K562 (cell line): ENCODE measurements around the gene ANKS1B. TPM values are rescaled to one million over a fixed set of nuclear protein-coding genes. Genes with fewer than 3 reads are reported as not detected.
A peak's percentile ranks its signal among the peaks of the same experiment; 100 is the strongest.

Experiments used
- ARID1B ChIP-seq: fragments of 450-650 bp; IDR thresholded peaks from 2 replicates; pipeline ENCODE4 v1.6.1; 2016; ENCODE audit warnings: antibody characterized with exemption, mild to moderate bottlenecking, inconsistent platforms
- BHLHE40 ChIP-seq: IDR thresholded peaks from 2 replicates; pipeline ENCODE4 v1.6.1; 2011; ENCODE audit warnings: low read length, improper control_type of control experiment
- C11orf30 ChIP-seq: fragments of 450-650 bp; IDR thresholded peaks from 2 replicates; pipeline ENCODE4 v1.6.1; 2016; ENCODE audit warnings: low read depth, mild to moderate bottlenecking
- DACH1 ChIP-seq: fragments of 450-650 bp; IDR thresholded peaks from 2 replicates; pipeline ENCODE4 v1.6.1; 2018; ENCODE audit not compliant: partially characterized antibody
- GTF2F1 ChIP-seq: IDR thresholded peaks from 2 replicates; pipeline ENCODE4 v1.6.1; 2011; ENCODE audit warnings: low read depth, low read length, improper control_type of control experiment
- HEY1 ChIP-seq: fragments of 250-450 bp; sonication (Bioruptor Pico); IDR thresholded peaks from 2 replicates; pipeline ENCODE4 v1.5.0; 2020; ENCODE audit warnings: mild to moderate bottlenecking, moderate library complexity, borderline replicate concordance
- LCOR ChIP-seq: sonication (generic); formaldehyde crosslinking; IDR thresholded peaks from 2 replicates; pipeline ENCODE4 v1.8.0; 2022; ENCODE audit warnings: mild to moderate bottlenecking, missing genetic modification reagents
- MBD2 ChIP-seq: sonication (generic); IDR thresholded peaks from 2 replicates; pipeline ENCODE4 v1.6.1; 2016; ENCODE audit warnings: low read depth, borderline replicate concordance
- MTA3 ChIP-seq: fragments of 450-650 bp; formaldehyde crosslinking; IDR thresholded peaks from 2 replicates; pipeline ENCODE4 v1.6.1; 2017; ENCODE audit warnings: mild to moderate bottlenecking, borderline replicate concordance
- MYNN ChIP-seq, 2 experiments: sonication (generic); formaldehyde crosslinking in 1 of 2; IDR thresholded peaks; 2 replicates each; pipeline versions ENCODE4 v1.5.0 to v1.6.1; 2016 to 2020; ENCODE audit warnings: antibody characterized with exemption in 1 of 2, missing genetic modification reagents in 1 of 2
- OTX1 ChIP-seq: fragments of 450-650 bp; formaldehyde crosslinking; IDR thresholded peaks from 2 replicates; pipeline ENCODE4 v1.4.0; 2022; ENCODE audit warnings: mild to moderate bottlenecking
- PURB ChIP-seq: sonication (generic); formaldehyde crosslinking; IDR thresholded peaks from 2 replicates; pipeline ENCODE4 v1.9.0; 2021; ENCODE audit warnings: low read depth, mild to moderate bottlenecking, missing genetic modification reagents
- RB1 ChIP-seq: fragments of 450-650 bp; IDR thresholded peaks from 2 replicates; pipeline ENCODE4 v1.6.1; 2017; ENCODE audit warnings: low read depth, mild to moderate bottlenecking
- RERE ChIP-seq: sonication (generic); formaldehyde crosslinking; IDR thresholded peaks from 2 replicates; pipeline ENCODE4 v1.8.0; 2023; ENCODE audit warnings: missing genetic modification reagents, mild to moderate bottlenecking, borderline replicate concordance
- SMAD3 ChIP-seq: fragments of 450-650 bp; formaldehyde crosslinking; conservative IDR thresholded peaks from 2 replicates; pipeline ENCODE4 v1.4.0; 2020; ENCODE audit warnings: mild to moderate bottlenecking
- SMARCE1 ChIP-seq: fragments of 450-650 bp; IDR thresholded peaks from 2 replicates; pipeline ENCODE4 v1.7.1; 2016; ENCODE audit warnings: mild to moderate bottlenecking
- STAT5A ChIP-seq: IDR thresholded peaks from 2 replicates; pipeline ENCODE4 v1.6.1; 2012; ENCODE audit warnings: low read length, inconsistent platforms, borderline replicate concordance
- ZFPM2 ChIP-seq: fragments of 250-450 bp; sonication (Bioruptor Pico); IDR thresholded peaks from 2 replicates; pipeline ENCODE4 v1.5.1; 2022; ENCODE audit warnings: mild to moderate bottlenecking
- ZKSCAN1 ChIP-seq: fragments of 150-350 bp; IDR thresholded peaks from 2 replicates; pipeline ENCODE4 v1.6.1; 2016; ENCODE audit warnings: low read depth, low read length
- ZKSCAN3 ChIP-seq: fragments of 250-450 bp; sonication (Bioruptor Pico); IDR thresholded peaks from 2 replicates; pipeline ENCODE4 v1.4.0; 2020
- ZNF551 ChIP-seq: fragments of 250-450 bp; sonication (Bioruptor Pico); IDR thresholded peaks from 2 replicates; pipeline ENCODE4 v1.5.0; 2021; ENCODE audit warnings: mild to moderate bottlenecking, moderate library complexity
- ZNF766 ChIP-seq: fragments of 200-800 bp; sonication (Bioruptor generic); conservative IDR thresholded peaks from 2 replicates; pipeline ENCODE4 v1.6.1; 2016; ENCODE audit warnings: missing genetic modification characterization, missing compliant biosample characterization
- polyA plus RNA-seq, 8 experiments: library from polyadenylated mRNA; depleted of rRNA in 4 of 8; stranded (reverse) in 5 of 8; unstranded in 3 of 8; fragments of >200 nt; fragmentation: Nextera tagmentation in 2 of 8; fragmentation: Illumina TruSeq in 1 of 8; extraction: Ambion mirVana in 2 of 8; extraction: Trizol in 1 of 8; gene quantifications; 2 replicates each; pipeline versions ENCODE4 v1.2.1 to v1.2.3, GENCODE V29; 2011 to 2014; ENCODE audit warnings: inconsistent platforms in 1 of 8, missing spikeins in 1 of 8
- total RNA-seq, 7 experiments: library from RNA; depleted of rRNA in 6 of 7; stranded (reverse); fragments of >200 nt in 6 of 7; fragmentation: Illumina TruSeq in 2 of 7; extraction: Trizol in 2 of 7; gene quantifications; 2 replicates each; pipeline versions ENCODE4 v1.2.1 to v1.2.3, GENCODE V29; 2011 to 2021; ENCODE audit warnings: low replicate concordance in 1 of 7
- TF ChIP-seq, protein P1 (sequence below): sonication (generic); formaldehyde crosslinking; IDR thresholded peaks from 2 replicates; pipeline ENCODE4 v1.8.0; 2022; ENCODE audit warnings: mild to moderate bottlenecking, missing genetic modification reagents
- TF ChIP-seq, protein P2 (sequence below): fragments of 450-650 bp; IDR thresholded peaks from 2 replicates; pipeline ENCODE4 v1.7.0; 2016; ENCODE audit warnings: borderline replicate concordance

ANKS1B gene
- total and polyA plus RNA-seq, 9 of the 15 experiments (the other 6 are each of a cell fraction or from before 2014, with no cell fraction given) = 0.04 to 0.47 (median 0.28) TPM; not detected in 4

- TF ChIP-seq ZFPM2 (CRISPR knock-in tag) (no peak), RERE (no peak), PURB (CRISPR knock-in tag) (no peak), ARID1B (peak; percentile 96), ZNF551 (CRISPR knock-in tag) (no peak), STAT5A (peak; percentile 55; the same call in 1 of the 2 replicates), ZKSCAN3 (no peak), ZNF766 (CRISPR knock-in tag) (0 out of 2 replicates have a peak, but pooled peaks have one; percentile 22), BHLHE40 (peak; percentile 55; the same call in 1 of the 2 replicates), HEY1 (CRISPR knock-in tag) (no peak), LCOR (CRISPR knock-in tag) (no peak), MYNN (IDR thresholded peaks at IDR 0.05) (no peak), MYNN (CRISPR knock-in tag; IDR thresholded peaks at IDR 0.05) (no peak), RB1 (no peak), GTF2F1 (no peak), C11orf30 (peak; percentile 48; the same call in 1 of the 2 replicates), MBD2 (peak; percentile 37; the same call in 1 of the 2 replicates), MTA3 (no peak), OTX1 (CRISPR knock-in tag) (no peak), ZKSCAN1 (no peak), SMAD3 (CRISPR knock-in tag) (no peak), DACH1 (no peak), SMARCE1 (peak; percentile 88)
- TF ChIP-seq, protein P1, sequence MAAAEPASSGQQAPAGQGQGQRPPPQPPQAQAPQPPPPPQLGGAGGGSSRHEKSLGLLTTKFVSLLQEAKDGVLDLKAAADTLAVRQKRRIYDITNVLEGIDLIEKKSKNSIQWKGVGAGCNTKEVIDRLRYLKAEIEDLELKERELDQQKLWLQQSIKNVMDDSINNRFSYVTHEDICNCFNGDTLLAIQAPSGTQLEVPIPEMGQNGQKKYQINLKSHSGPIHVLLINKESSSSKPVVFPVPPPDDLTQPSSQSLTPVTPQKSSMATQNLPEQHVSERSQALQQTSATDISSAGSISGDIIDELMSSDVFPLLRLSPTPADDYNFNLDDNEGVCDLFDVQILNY = no peak
- TF ChIP-seq, protein P2, sequence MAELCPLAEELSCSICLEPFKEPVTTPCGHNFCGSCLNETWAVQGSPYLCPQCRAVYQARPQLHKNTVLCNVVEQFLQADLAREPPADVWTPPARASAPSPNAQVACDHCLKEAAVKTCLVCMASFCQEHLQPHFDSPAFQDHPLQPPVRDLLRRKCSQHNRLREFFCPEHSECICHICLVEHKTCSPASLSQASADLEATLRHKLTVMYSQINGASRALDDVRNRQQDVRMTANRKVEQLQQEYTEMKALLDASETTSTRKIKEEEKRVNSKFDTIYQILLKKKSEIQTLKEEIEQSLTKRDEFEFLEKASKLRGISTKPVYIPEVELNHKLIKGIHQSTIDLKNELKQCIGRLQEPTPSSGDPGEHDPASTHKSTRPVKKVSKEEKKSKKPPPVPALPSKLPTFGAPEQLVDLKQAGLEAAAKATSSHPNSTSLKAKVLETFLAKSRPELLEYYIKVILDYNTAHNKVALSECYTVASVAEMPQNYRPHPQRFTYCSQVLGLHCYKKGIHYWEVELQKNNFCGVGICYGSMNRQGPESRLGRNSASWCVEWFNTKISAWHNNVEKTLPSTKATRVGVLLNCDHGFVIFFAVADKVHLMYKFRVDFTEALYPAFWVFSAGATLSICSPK = no peak
These were observed 1233.1 kb downstream of the ANKS1B start (continued) for GRCh38 chr12:98751580-98752115.
